Breast epithelium (tissue), 4 donors: ENCODE results near the gene MAPK14. TPM values are rescaled to one million over a fixed set of nuclear protein-coding genes. Genes with fewer than 3 reads are reported as not detected.

ENCODE experiments used
- DNase-seq, 2 donors: peaks; one replicate each; pipeline ENCODE4 v3.0.0-alpha.2; 2019; ENCODE audit warnings: low spot score in 2 of 2
- H3K27ac ChIP-seq, 2 donors: fragments of 200-600 bp; sonication (generic) in 1 of 2; one replicate each; pipeline ENCODE4 v1.5.1; 2016 to 2019; ENCODE audit warnings: mild to moderate bottlenecking in 1 of 2
- H3K27me3 ChIP-seq, 2 donors: fragments of 200-600 bp; sonication (generic) in 1 of 2; one replicate each; pipeline versions ENCODE4 v1.5.1 to v1.6.0; 2017 to 2019; ENCODE audit warnings: control low read depth in 1 of 2, mild to moderate bottlenecking in 1 of 2
- H3K36me3 ChIP-seq: fragments of 200-600 bp; one replicate; pipeline ENCODE4 v1.5.1; 2019
- H3K4me1 ChIP-seq, 2 donors: fragments of 200-600 bp; sonication (generic); one replicate each; pipeline ENCODE4 v1.5.1; 2016 to 2019; ENCODE audit warnings: control low read depth in 1 of 2
- H3K4me3 ChIP-seq, 3 donors: fragments of 200-600 bp; sonication (generic); 1 replicate in 2 of 3; 2 replicates in 1 of 3; pipeline ENCODE4 v1.5.1; 2016 to 2019; ENCODE audit warnings: mild to moderate bottlenecking in 3 of 3, moderate library complexity in 2 of 3
- H3K9me3 ChIP-seq, 2 donors: fragments of 200-600 bp; sonication (generic) in 1 of 2; one replicate each; pipeline ENCODE4 v1.5.1; 2016 to 2019; ENCODE audit warnings: control low read depth in 1 of 2
- CTCF ChIP-seq, 3 donors: fragments of 450-650 bp; IDR thresholded peaks; one replicate each; pipeline ENCODE4 v1.5.1; 2016 to 2017; ENCODE audit warnings: antibody characterized with exemption in 3 of 3, mild to moderate bottlenecking in 3 of 3, moderate library complexity in 3 of 3
- POLR2A ChIP-seq: fragments of 450-650 bp; IDR thresholded peaks from one replicate; pipeline ENCODE4 v1.6.1; 2016; ENCODE audit warnings: antibody characterized with exemption, mild to moderate bottlenecking, moderate library complexity
- POLR2AphosphoS5 ChIP-seq, 3 donors: sonication (generic); formaldehyde crosslinking; IDR thresholded peaks; one replicate each; pipeline ENCODE4 v1.6.1; 2017; ENCODE audit warnings: antibody characterized with exemption in 3 of 3
- intact Hi-C: fragments of 100-400 bp; cut with DNase I; formaldehyde crosslinking; loops from one replicate; pipeline ENCODE4 v1.15.1; 2023; ENCODE audit warnings: low total_unique reads
- total RNA-seq, 3 donors: library from RNA; depleted of rRNA; stranded (reverse); fragments of >200 nt; gene quantifications; one replicate each; pipeline ENCODE4 v1.1.0, GENCODE V29; 2016

The MAPK14 gene
- total RNA-seq, 3 donors from 2014 or later = 72.8 to 85.6 (median 81.3) TPM

GRCh38 chr6:36124881-36125280 lies 97.3 kb downstream of the MAPK14 start:
- Histone ChIP-seq H3K4me1 (peaks cover 0 to 10% of the 10 kb centered on the region in 2 donors), H3K9me3 (no peaks in the 10 kb centered on the region), H3K27ac (no peak overlapping the region), H3K27me3 (no peaks in the 10 kb centered on the region), H3K4me3 (no peak overlapping the region), H3K36me3 (no peaks in the 10 kb centered on the region)
- no peak for TF ChIP-seq CTCF (IDR thresholded peaks at IDR 0.05)
- TF ChIP-seq POLR2AphosphoS5 (IDR thresholded peaks at IDR 0.05) = no peak
- TF ChIP-seq POLR2A = no peak
- no peak for DNase-seq
- intact Hi-C loops = no loop called here

- H3K36me3 ChIP-seq = no peaks in the 10 kb centered on the region
- no peak for TF ChIP-seq POLR2A
- no peak for TF ChIP-seq POLR2AphosphoS5 (IDR thresholded peaks at IDR 0.05)
- TF ChIP-seq CTCF (IDR thresholded peaks at IDR 0.05) = no peak
- intact Hi-C loops = no loop called here
- no peak for DNase-seq
- peaks cover 0 to 10% of the 10 kb centered on the region in 2 donors for H3K4me1 ChIP-seq
- H3K27me3 ChIP-seq = no peaks in the 10 kb centered on the region
- H3K4me3 ChIP-seq = no peak overlapping the region
- no peaks in the 10 kb centered on the region for H3K9me3 ChIP-seq
- H3K27ac ChIP-seq = no peak overlapping the region
Observed at GRCh38 chr6:36125575-36125974, 98.0 kb downstream of the MAPK14 start.

- H3K9me3 ChIP-seq = no peaks in the 10 kb centered on the region
- no peak for DNase-seq
- H3K4me3 ChIP-seq = no peak overlapping the region
- intact Hi-C loops = no loop called here
- no peaks in the 10 kb centered on the region for H3K36me3 ChIP-seq
- H3K27ac ChIP-seq = no peak overlapping the region
- peaks cover 0 to 8% of the 10 kb centered on the region in 2 donors for H3K4me1 ChIP-seq
- no peak for TF ChIP-seq POLR2A
- no peak for TF ChIP-seq CTCF (IDR thresholded peaks at IDR 0.05)
- no peak for TF ChIP-seq POLR2AphosphoS5 (IDR thresholded peaks at IDR 0.05)
- H3K27me3 ChIP-seq = no peaks in the 10 kb centered on the region
Observed at GRCh38 chr6:36126121-36126520, 98.5 kb downstream of the MAPK14 start.

- no peak for DNase-seq
- Histone ChIP-seq H3K9me3 (no peaks in the 10 kb centered on the region), H3K27ac (no peak overlapping the region), H3K4me3 (no peak overlapping the region), H3K27me3 (no peaks in the 10 kb centered on the region), H3K36me3 (no peaks in the 10 kb centered on the region), H3K4me1 (peaks cover 0 to 3% of the 10 kb centered on the region in 2 donors)
- no peak for TF ChIP-seq POLR2AphosphoS5 (IDR thresholded peaks at IDR 0.05)
- TF ChIP-seq CTCF (IDR thresholded peaks at IDR 0.05) = no peak
- no peak for TF ChIP-seq POLR2A
- intact Hi-C loops = no loop called here
Observed at GRCh38 chr6:36126553-36127458, 99.2 kb downstream of the MAPK14 start.

- DNase-seq = no peak
- H3K9me3 ChIP-seq = no peaks in the 10 kb centered on the region
- peaks cover 3% of the 10 kb centered on the region in 2 donors for H3K4me1 ChIP-seq
- no peak overlapping the region for H3K4me3 ChIP-seq
- H3K27ac ChIP-seq = no peak overlapping the region
- H3K36me3 ChIP-seq = no peaks in the 10 kb centered on the region
- no peaks in the 10 kb centered on the region for H3K27me3 ChIP-seq
- TF ChIP-seq POLR2AphosphoS5 (IDR thresholded peaks at IDR 0.05) (no peak), CTCF (IDR thresholded peaks at IDR 0.05) (no peak)
- intact Hi-C loops = no loop called here
Observed at GRCh38 chr6:36127462-36128016, 99.9 kb downstream of the MAPK14 start.
